A549 (cell line): Measurements from ENCODE around the gene SLCO4A1. TPM values are rescaled to one million over a fixed set of nuclear protein-coding genes. Genes with fewer than 3 reads are reported as not detected.

ENCODE experiments used
- ATAC-seq, 2 experiments: fragments of 200-7000 bp in 1 of 2; fragments of >200 bp in 1 of 2; cut with Nextera tagmentation in 1 of 2; cut with Tn5 transposase in 1 of 2; 3 replicates each; pipeline versions ENCODE4 v1.8.0 to v1.9.1; 2018 to 2020; ENCODE audit warnings: mild to moderate bottlenecking in 1 of 2, moderate library complexity in 1 of 2
- CTCF ChIA-PET: fragments of 300-600 bp; sonication (Branson Sonifier 250); formaldehyde crosslinking; extraction: SDS; loops from one replicate; lab custom pipeline; 2021; ENCODE audit warnings: antibody characterized with exemption, inconsistent platforms; lab: Yijun Ruan, JAX
- POLR2A ChIA-PET: fragments of 350-600 bp; formaldehyde crosslinking; extraction: SDS; loops from one replicate; lab custom pipeline; 2021; ENCODE audit warnings: antibody characterized with exemption, inconsistent platforms; lab: Yijun Ruan, JAX
- DNase-seq, 2 experiments: peaks; one replicate each; pipeline versions ENCODE4 v3.0.0 to v3.0.0-alpha.2; 2011 to 2016; ENCODE audit warnings: low read depth in 1 of 2, low spot score in 1 of 2
- FAIRE-seq: peaks from 2 replicates; lab custom pipeline; 2011; peaks lifted over from hg19 to GRCh38; lab: Jason Lieb, UNC
- H3K27ac ChIP-seq, 2 experiments: fragments of >200 bp; sonication (Bioruptor Twin); formaldehyde crosslinking; 3 replicates each; pipeline ENCODE4 v1.5.1; 2016 to 2017
- H3K4me1 ChIP-seq: fragments of >200 bp; sonication (Bioruptor Twin); formaldehyde crosslinking; 3 replicates; pipeline ENCODE4 v1.6.1; 2016
- H3K4me2 ChIP-seq: fragments of >200 bp; sonication (Bioruptor Twin); formaldehyde crosslinking; 3 replicates; pipeline ENCODE4 v1.6.1; 2016
- H3K4me3 ChIP-seq: fragments of >200 bp; sonication (Bioruptor Twin); formaldehyde crosslinking; 3 replicates; pipeline ENCODE4 v1.5.1; 2016
- H3K9me3 ChIP-seq: fragments of >200 bp; sonication (Bioruptor Twin); formaldehyde crosslinking; 3 replicates; pipeline ENCODE4 v1.6.1; 2016
- HOXA7 ChIP-seq: fragments of 250-450 bp; sonication (Bioruptor Pico); IDR thresholded peaks from 2 replicates; pipeline ENCODE4 v1.5.0; 2020; ENCODE audit warnings: mild to moderate bottlenecking, moderate library complexity
- HOXB5 ChIP-seq: fragments of 250-450 bp; sonication (Bioruptor Pico); IDR thresholded peaks from 2 replicates; pipeline ENCODE4 v1.5.0; 2020; ENCODE audit warnings: mild to moderate bottlenecking, moderate library complexity
- KDM5A ChIP-seq: fragments of 200-600 bp; sonication (generic); IDR thresholded peaks from 2 replicates; pipeline ENCODE4 v1.6.1; 2016; ENCODE audit warnings: antibody characterized with exemption, mild to moderate bottlenecking
- MAZ ChIP-seq: fragments of 150-350 bp; IDR thresholded peaks from 2 replicates; pipeline ENCODE4 v1.6.1; 2014; ENCODE audit warnings: antibody characterized with exemption, low read depth, low read length, borderline replicate concordance
- MYC ChIP-seq: IDR thresholded peaks from 2 replicates; pipeline ENCODE4 v1.6.1; 2012; ENCODE audit warnings: mild to moderate bottlenecking, inconsistent platforms, low read length, improper control_type of control experiment, borderline replicate concordance
- RAD21 ChIP-seq, 2 experiments: fragments of >200 bp in 1 of 2; sonication (Bioruptor Twin) in 1 of 2; formaldehyde crosslinking in 1 of 2; IDR thresholded peaks in 1 of 2; conservative IDR thresholded peaks in 1 of 2; 2 replicates in 1 of 2; 3 replicates in 1 of 2; pipeline ENCODE4 v1.6.1; 2012 to 2018; ENCODE audit warnings: inconsistent platforms in 1 of 2
- RCOR1 ChIP-seq: fragments of 150-350 bp; IDR thresholded peaks from 2 replicates; pipeline ENCODE4 v1.6.1; 2014; ENCODE audit warnings: antibody characterized with exemption, low read length, low read depth
- RFX5 ChIP-seq: fragments of 450-650 bp; IDR thresholded peaks from 2 replicates; pipeline ENCODE4 v1.7.1; 2014; ENCODE audit warnings: antibody characterized with exemption, mild to moderate bottlenecking, moderate library complexity
- RNF2 ChIP-seq: fragments of 200-600 bp; sonication (generic); IDR thresholded peaks from 2 replicates; pipeline ENCODE4 v1.6.1; 2016; ENCODE audit warnings: low read depth, mild to moderate bottlenecking, antibody characterized with exemption, moderate library complexity, borderline replicate concordance
- TFCP2L1 ChIP-seq: fragments of 250-450 bp; sonication (Bioruptor Pico); IDR thresholded peaks from 2 replicates; pipeline ENCODE4 v1.5.0; 2021; ENCODE audit warnings: mild to moderate bottlenecking
- ZC3H11A ChIP-seq: fragments of 450-650 bp; IDR thresholded peaks from 2 replicates; pipeline ENCODE4 v1.6.1; 2014; ENCODE audit warnings: antibody characterized with exemption, mild to moderate bottlenecking
- ZSCAN20 ChIP-seq: fragments of 250-450 bp; sonication (Bioruptor Pico); IDR thresholded peaks from 2 replicates; pipeline ENCODE4 v1.8.0; 2022; ENCODE audit warnings: mild to moderate bottlenecking, moderate library complexity
- WGBS: methylation state at CpG from one replicate; pipeline ENCODE4 v1.1.6; 2017; ENCODE audit errors: missing lambda C conversion rate; 5-methylcytosine and 5-hydroxymethylcytosine counted together
- polyA plus RNA-seq, 4 experiments: library from polyadenylated mRNA; depleted of rRNA in 3 of 4; stranded (reverse); fragments of >200 nt; fragmentation: RNase III in 1 of 4; extraction: RNeasy Plus Mini Kit Qiagen cat#74134 plus additional on column Dnase treatment in 1 of 4; gene quantifications; 2 replicates in 3 of 4; 3 replicates in 1 of 4; pipeline ENCODE4 v1.2.3, GENCODE V29; 2011 to 2017
- TF ChIP-seq, protein P1 (sequence below): IDR thresholded peaks from 2 replicates; pipeline ENCODE4 v1.6.1; 2012; ENCODE audit warnings: low read depth, borderline replicate concordance
- TF ChIP-seq, protein P2 (sequence below): fragments of >200 bp; sonication (Bioruptor Twin); formaldehyde crosslinking; IDR thresholded peaks from 3 replicates; pipeline ENCODE4 v1.6.1; 2016
- TF ChIP-seq, protein P3 (sequence below): fragments of 150-350 bp; IDR thresholded peaks from 2 replicates; pipeline ENCODE4 v1.6.1; 2014; ENCODE audit warnings: low read depth, mild to moderate bottlenecking, low read length

Gene SLCO4A1
- polyA plus RNA-seq, 2 of the 4 experiments (the other 2 are of a cell fraction), result 1.3 to 11.2 TPM

DNA sequence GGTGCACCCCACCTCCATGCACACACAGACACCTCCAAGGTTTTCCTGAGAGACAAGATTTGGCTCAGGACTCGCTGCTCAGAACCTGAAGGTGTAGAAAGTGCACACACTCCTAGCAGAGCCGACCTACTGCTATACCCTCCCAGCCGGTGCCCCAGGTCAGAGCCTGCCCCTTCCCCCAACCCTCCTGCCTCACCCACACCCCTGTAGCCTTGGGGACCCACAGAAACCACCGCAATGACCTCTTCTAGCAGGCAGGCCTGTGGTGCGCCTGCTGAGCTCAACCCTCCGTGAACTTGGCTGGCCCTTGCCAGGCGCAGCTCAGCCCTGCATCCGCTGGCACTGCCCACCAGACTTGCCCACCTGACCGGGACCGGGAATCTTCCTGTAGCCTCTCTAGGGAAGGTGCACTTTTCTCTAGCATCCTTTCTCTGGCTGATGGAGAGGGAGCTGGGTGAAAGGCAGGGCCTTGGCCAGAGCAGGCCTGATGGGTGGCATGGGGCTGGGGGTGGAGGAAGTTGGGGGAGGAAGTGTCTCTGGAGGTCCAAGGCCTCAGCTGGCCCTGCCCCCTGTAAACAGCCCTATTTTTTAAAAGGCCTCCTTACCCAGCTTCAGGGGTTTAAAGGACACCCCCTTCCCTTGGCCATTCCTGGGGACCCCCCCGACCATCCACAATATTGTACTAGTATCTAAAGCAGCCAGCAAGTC lies 36.9 kb upstream of the SLCO4A1 start:
- H3K27ac ChIP-seq, result no peak overlapping the region
- H3K4me1 ChIP-seq, result no peaks in the 10 kb centered on the region
- CTCF ChIA-PET, result interaction anchor here (1.1 to 6.1 kb wide), 2 partner anchors 12 to 106 kb away, joined by 5 to 37 read pairs; no protein-coding TSS in a partner anchor

DNA sequence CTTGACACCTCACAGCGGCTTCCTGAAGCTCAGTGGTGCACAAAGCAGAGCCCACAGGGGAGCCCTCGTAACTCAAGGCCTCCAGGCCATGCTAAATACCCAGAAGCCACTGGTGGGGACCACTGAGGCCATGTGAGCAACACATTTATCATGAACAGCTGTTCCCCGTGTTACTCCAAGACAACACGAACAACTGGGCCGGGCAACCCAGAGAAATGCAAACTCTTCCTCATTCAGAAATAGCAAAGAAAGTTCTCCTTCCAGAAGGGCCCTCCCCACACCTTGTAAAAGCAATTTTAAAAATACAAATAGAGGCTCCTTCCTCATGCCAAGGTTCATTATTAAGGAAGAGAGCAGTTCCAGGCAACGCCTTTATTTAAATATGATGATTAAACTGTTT lies 36.3 kb upstream of the SLCO4A1 start:
- no peak for DNase-seq
- FAIRE-seq, result no peak
- peaks cover 5% of the 10 kb centered on the region; the same call in 1 of the 3 replicates for H3K9me3 ChIP-seq
- H3K4me3 ChIP-seq, result no peak overlapping the region
- H3K4me2 ChIP-seq, result no peak overlapping the region
- POLR2A ChIA-PET, result no interaction called here
- no peak overlapping the region for H3K27ac ChIP-seq
- 65% methylated on average over 6 of the region's 6 CpGs for WGBS
- CTCF ChIA-PET, result interaction anchor here (0.7 to 6.1 kb wide), 6 partner anchors 11 to 185 kb away, joined by 3 to 37 read pairs (median 4); no protein-coding TSS in a partner anchor
- no peaks in the 10 kb centered on the region for H3K4me1 ChIP-seq
- TF ChIP-seq ZC3H11A (no peak), TFCP2L1 (CRISPR knock-in tag) (no peak), HOXA7 (CRISPR knock-in tag) (no peak), HOXB5 (no peak), RAD21 (conservative IDR thresholded peaks at IDR 0.05 in 1 of 2, IDR thresholded peaks at IDR 0.05 in 1 of 2) (no peak), KDM5A (no peak), ZSCAN20 (CRISPR knock-in tag) (no peak), RNF2 (no peak), MYC (no peak)
- TF ChIP-seq, protein P1, sequence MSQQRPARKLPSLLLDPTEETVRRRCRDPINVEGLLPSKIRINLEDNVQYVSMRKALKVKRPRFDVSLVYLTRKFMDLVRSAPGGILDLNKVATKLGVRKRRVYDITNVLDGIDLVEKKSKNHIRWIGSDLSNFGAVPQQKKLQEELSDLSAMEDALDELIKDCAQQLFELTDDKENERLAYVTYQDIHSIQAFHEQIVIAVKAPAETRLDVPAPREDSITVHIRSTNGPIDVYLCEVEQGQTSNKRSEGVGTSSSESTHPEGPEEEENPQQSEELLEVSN, result no peak
- TF ChIP-seq, protein P2, sequence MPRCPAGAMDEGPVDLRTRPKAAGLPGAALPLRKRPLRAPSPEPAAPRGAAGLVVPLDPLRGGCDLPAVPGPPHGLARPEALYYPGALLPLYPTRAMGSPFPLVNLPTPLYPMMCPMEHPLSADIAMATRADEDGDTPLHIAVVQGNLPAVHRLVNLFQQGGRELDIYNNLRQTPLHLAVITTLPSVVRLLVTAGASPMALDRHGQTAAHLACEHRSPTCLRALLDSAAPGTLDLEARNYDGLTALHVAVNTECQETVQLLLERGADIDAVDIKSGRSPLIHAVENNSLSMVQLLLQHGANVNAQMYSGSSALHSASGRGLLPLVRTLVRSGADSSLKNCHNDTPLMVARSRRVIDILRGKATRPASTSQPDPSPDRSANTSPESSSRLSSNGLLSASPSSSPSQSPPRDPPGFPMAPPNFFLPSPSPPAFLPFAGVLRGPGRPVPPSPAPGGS, result no peak
- ATAC-seq, result no peak

More for the DNA sequence above, 36.9 kb upstream of the SLCO4A1 start:
- TF ChIP-seq RFX5, result no peak
- no peak for TF ChIP-seq RCOR1
- TF ChIP-seq HOXB5, result no peak
- DNase-seq (no peak), FAIRE-seq (no peak), ATAC-seq (no peak)
- Histone ChIP-seq H3K9me3 (no peaks in the 10 kb centered on the region), H3K4me3 (no peak overlapping the region), H3K4me2 (no peak overlapping the region)
- WGBS, result 71% methylated on average over 11 of the region's 11 CpGs
- POLR2A ChIA-PET, result no interaction called here

DNA sequence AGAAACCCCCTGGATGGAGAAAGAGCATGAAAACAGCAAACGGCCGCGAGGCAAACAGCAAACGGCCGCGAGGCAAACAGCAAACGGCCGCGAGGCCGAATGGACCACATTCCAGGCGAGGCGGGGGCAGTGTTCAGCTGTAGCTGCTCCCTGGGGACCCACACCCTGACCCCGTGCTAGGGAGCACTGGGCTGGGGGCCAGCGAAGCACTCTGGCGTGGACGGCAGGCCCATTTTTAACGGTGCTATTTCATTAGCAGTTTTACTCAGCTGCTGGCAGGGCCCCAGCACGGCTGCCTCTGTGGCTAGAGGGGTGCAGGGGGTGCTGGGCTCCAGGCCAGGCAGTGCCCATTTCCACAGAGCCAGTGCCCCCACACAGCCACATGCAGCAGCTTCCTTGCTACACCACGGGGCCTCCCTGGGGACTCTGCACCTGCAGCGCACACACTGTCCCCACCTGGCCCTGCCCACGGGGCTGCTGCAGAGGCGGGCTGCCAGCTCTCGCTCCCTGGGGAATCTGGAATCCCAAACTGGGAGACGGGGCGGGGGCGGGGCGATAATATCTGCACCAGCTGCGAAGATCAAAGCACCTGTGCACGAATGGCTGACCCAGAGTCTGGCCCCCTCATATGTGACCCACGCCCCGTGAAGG lies 35.6 kb upstream of the SLCO4A1 start:
- Histone ChIP-seq H3K4me2 (no peak overlapping the region), H3K4me1 (no peaks in the 10 kb centered on the region), H3K27ac (no peak overlapping the region), H3K4me3 (no peak overlapping the region), H3K9me3 (peaks cover 7% of the 10 kb centered on the region; the same call in 1 of the 3 replicates)
- DNase-seq (no peak), FAIRE-seq (no peak), ATAC-seq (no peak)
- 57% methylated on average over 24 of the region's 31 CpGs for WGBS
- ChIA-PET POLR2A (no interaction called here), CTCF (interaction anchor here (0.7 to 6.1 kb wide), 5 partner anchors 11 to 184 kb away, joined by 3 to 37 read pairs (median 4); no protein-coding TSS in a partner anchor)
- TF ChIP-seq ZSCAN20 (CRISPR knock-in tag), result no peak
- no peak for TF ChIP-seq MAZ
- TF ChIP-seq, protein P3, sequence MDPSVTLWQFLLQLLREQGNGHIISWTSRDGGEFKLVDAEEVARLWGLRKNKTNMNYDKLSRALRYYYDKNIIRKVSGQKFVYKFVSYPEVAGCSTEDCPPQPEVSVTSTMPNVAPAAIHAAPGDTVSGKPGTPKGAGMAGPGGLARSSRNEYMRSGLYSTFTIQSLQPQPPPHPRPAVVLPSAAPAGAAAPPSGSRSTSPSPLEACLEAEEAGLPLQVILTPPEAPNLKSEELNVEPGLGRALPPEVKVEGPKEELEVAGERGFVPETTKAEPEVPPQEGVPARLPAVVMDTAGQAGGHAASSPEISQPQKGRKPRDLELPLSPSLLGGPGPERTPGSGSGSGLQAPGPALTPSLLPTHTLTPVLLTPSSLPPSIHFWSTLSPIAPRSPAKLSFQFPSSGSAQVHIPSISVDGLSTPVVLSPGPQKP, result no peak
